Vein endothelial cell (primary cell): ENCODE results near the gene CDIPT. TPM values are rescaled to one million over a fixed set of nuclear protein-coding genes. Genes with fewer than 3 reads are reported as not detected.

ENCODE experiments used
- small RNA-seq: library from RNA; depleted of rRNA; stranded (forward); fragments of <200 nt; gene quantifications from one replicate; pipeline ENCODE3, GENCODE V24; 2012
- total RNA-seq: library from RNA; depleted of rRNA; stranded (reverse); fragments of >200 nt; gene quantifications from 2 replicates; pipeline ENCODE4 v1.2.3, GENCODE V29; 2012

The CDIPT gene
- 80.7 and 87.2 TPM in 2 replicates for total RNA-seq

DNA sequence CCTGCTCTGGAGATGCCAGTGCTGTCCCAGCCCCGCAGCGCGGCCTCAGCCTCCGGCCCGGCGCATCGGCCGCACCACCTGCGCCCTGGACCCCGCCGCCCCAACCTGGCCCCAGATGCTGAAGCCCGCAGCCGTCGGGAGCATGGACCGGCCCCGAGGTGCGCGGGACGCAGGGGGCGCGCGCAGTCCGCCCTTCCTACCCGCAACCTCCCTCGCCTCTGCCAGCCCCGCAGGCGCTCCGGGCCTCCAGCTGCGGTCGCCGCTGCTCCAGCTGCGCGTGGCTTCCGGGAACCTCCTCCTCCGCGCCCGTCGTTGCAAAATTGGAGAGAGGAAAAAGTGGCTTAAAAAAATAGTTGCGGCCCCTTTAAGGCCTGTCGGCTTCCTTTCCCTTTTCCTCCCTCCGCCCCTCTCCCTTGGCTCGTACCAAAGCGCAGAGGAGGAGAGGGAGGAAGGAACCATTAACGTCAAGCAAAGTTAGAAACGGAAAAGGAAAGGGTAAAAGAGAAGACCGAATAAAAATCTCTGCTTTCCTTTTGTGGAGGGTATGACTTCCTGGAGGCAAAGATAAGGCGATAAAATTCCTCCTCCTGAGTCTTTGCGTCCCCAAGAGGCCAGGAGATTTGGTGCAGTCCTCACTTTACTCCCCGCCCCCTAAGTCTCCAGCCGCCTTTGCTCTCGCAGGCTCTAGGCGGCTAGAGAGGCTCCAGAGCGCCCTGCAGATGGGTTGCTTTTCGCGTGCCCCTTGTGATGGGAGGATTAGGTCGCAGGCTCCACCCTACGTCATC, at the start of gene CDIPT:
Gene CDIPT, minus strand, starts transcription at position 343 of the 785 bp plus-strand sequence. CDS start 369 bp downstream, outside the sequence.

GRCh38 chr16:29900102-29900887, 37.3 kb upstream of the CDIPT start, which contains the start of gene ASPHD1:
TSS of gene ASPHD1 (plus strand) at chr16:29900488. CDS start at chr16:29900972, 484 bp downstream.

DNA sequence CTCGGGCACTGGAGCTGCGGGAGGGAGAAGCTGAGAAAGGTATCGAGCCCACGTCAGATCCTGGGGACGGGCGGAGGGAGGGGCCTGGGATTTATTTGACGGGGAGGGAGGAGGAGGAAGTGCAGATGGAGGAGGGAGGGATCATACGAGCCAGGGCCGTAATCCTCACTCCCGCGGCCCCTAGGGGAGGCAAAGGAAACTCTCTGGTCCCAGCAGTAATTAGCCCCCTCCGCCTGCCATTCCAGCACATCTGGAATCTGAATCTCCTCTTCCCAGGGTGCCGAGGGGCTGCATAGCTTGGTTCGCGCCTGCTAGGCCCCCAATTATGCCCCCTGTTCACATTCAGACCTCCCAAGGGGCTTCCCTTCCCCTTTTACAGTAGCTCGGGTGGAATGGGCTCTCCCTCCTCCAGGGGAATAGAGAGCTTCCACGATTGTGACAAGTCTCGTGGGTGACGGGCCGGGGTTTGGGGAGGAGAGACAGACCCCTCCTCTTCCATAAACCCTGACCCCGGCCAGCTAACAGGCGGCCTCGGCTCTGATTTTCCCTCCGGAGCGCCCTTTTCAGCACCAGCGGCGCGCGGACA, 36.6 kb upstream of the CDIPT start, which contains the start of gene SEZ6L2:
Gene SEZ6L2, minus strand, starts transcription at position 35 of the 586 bp plus-strand sequence. CDS start 531 bp downstream, outside the sequence.

GRCh38 chr16:29820271-29820701, 42.7 kb downstream of the CDIPT start, which contains the start of gene MVP:
TSS of gene MVP (plus strand) at chr16:29820462. CDS start at chr16:29830550, 10,088 bp downstream.

GRCh38 chr16:29815793-29816693, 47.0 kb downstream of the CDIPT start, which contains the start of gene PAGR1:
TSS of gene PAGR1 (plus strand) at chr16:29816152. CDS start at chr16:29816526, 374 bp downstream.

DNA sequence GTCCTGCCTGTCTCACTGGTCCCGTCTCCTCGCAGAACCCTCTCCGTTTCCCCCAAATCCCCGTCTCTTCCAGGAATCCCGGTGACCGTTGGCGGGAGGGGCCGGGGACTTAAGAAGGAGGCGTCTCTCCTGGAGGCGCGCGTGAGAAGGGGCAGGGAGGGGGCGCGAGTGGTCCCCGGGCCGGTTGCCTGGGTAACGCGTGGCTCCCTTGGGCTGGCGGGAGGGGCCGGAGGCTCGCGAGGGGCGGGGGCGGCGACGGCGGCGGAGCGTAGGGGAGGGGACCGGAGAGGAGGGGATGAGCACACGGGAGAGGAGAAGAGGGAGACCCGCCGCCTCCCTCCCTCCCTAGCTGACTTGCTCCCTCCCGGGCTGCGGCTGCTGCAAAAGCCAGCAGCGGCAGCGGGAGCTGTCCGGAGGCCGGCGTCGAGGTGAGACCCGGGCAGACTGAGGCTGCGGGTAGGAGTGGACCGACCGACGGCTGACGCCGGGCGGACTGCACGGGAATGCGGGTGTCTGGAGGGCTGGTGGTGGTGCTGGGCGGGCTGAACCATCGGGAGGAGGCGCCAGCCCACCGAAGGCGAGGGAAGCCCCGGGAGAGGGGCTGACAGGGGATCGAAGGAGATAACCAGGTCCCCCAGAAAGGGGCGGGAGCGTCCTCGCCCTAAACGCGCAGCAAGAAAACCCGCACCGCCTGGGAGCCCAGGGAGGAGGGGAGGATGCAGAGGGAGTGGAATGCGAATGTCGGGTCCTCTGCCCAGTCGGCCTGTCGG, 50.9 kb downstream of the CDIPT start, which contains the start of gene PRRT2:
Gene PRRT2, plus strand, starts transcription at position 298 of the 770 bp plus-strand sequence. CDS start 862 bp downstream, outside the sequence.

Small RNA genes lying within 50 kb of the gene (small RNA-seq; reads per million reads assigned to genes)
- not detected for gene AC009133.6
- gene AC120114.4 = not detected

Other genes with a start within 250 kb of the CDIPT start
- gene SPN, start 200.0 kb downstream of the CDIPT start, total RNA-seq = not detected in 2 replicates
- 0.10 TPM in 1 of 2 replicates, not detected in the other for gene QPRT, start 184.0 kb downstream of the CDIPT start, total RNA-seq
- not detected in 2 replicates for gene C16orf54, start 117.2 kb downstream of the CDIPT start, total RNA-seq
- not detected in 2 replicates for gene ZG16, start 85.0 kb downstream of the CDIPT start, total RNA-seq
- 39.2 and 48.9 TPM in 2 replicates for gene KIF22, start 72.5 kb downstream of the CDIPT start, total RNA-seq
- gene MAZ, start 56.7 kb downstream of the CDIPT start, total RNA-seq = 178 and 253 TPM in 2 replicates
- gene PRRT2, start 51.0 kb downstream of the CDIPT start, total RNA-seq = 0.19 and 0.65 TPM in 2 replicates
- gene PAGR1, start 47.1 kb downstream of the CDIPT start, total RNA-seq = 22.5 and 23.7 TPM in 2 replicates
- 186 and 227 TPM in 2 replicates for gene MVP, start 42.8 kb downstream of the CDIPT start, total RNA-seq
- 0.67 and 1.6 TPM in 2 replicates for gene SEZ6L2, start 36.3 kb upstream of the CDIPT start, total RNA-seq
- 0.33 and 0.48 TPM in 2 replicates for gene ASPHD1, start 37.3 kb upstream of the CDIPT start, total RNA-seq
- gene KCTD13, start 63.0 kb upstream of the CDIPT start, total RNA-seq = 14.7 and 17.0 TPM in 2 replicates
- 74.7 and 91.1 TPM in 2 replicates for gene TMEM219, start 98.9 kb upstream of the CDIPT start, total RNA-seq
- 115 and 128 TPM in 2 replicates for gene TAOK2, start 110.6 kb upstream of the CDIPT start, total RNA-seq
- gene HIRIP3, start 132.4 kb upstream of the CDIPT start, total RNA-seq = 3.9 and 4.4 TPM in 2 replicates
- 30.7 and 57.3 TPM in 2 replicates for gene INO80E, start 133.0 kb upstream of the CDIPT start, total RNA-seq
- 0.29 TPM in 1 of 2 replicates, not detected in the other for gene DOC2A, start 147.8 kb upstream of the CDIPT start, total RNA-seq
- not detected in 2 replicates for gene C16orf92, start 160.0 kb upstream of the CDIPT start, total RNA-seq
- gene TLCD3B, start 168.0 kb upstream of the CDIPT start, total RNA-seq = not detected in 2 replicates
- 719 and 1,079 TPM in 2 replicates for gene ALDOA, start 202.5 kb upstream of the CDIPT start, total RNA-seq
- gene PPP4C, start 212.8 kb upstream of the CDIPT start, total RNA-seq = 293 and 325 TPM in 2 replicates
- gene TBX6, start 228.7 kb upstream of the CDIPT start, total RNA-seq = 0.10 and 0.33 TPM in 2 replicates
- 16.8 and 30.4 TPM in 2 replicates for gene YPEL3, start 233.0 kb upstream of the CDIPT start, total RNA-seq